ENCODE results near the gene ARL15. TPM values are rescaled to one million over a fixed set of nuclear protein-coding genes. Genes with fewer than 3 reads are reported as not detected.
"Not testable (repeated sequence)": the region's sequence is repeated elsewhere in the genome, so short reads cannot be mapped to it uniquely, and the experiment has no call there.

The ARL15 gene
- total RNA-seq, 4 donors from 2014 or later, result 8.5 to 19.1 (median 12.0) TPM

GRCh38 chr5:53983568-53984460, 326.6 kb downstream of the ARL15 start:
- Histone ChIP-seq H3K4me3 (no peak overlapping the region), H3K27ac (no peak overlapping the region), H3K9me3 (peaks cover 0 to 7% (median 0%) of the 10 kb centered on the region in 3 donors), H3K36me3 (no peaks in the 10 kb centered on the region), H3K4me1 (peaks cover 0 to 6% (median 0%) of the 10 kb centered on the region in 3 donors), H3K27me3 (peaks cover 0 to 34% (median 0%) of the 10 kb centered on the region in 4 donors)
- TF ChIP-seq CTCF (IDR thresholded peaks at IDR 0.05), result no peak
- no peak for TF ChIP-seq POLR2A (IDR thresholded peaks at IDR 0.05)
- WGBS, 2 donors, result 51 to 69% methylated on average over 10 of the region's 10 CpGs
- DNase-seq, result no peak
- intact Hi-C loops (cut with DNase I), result no loop called here

- H3K27ac ChIP-seq; H3K36me3 ChIP-seq; H3K4me3 ChIP-seq; DNase-seq; H3K4me1 ChIP-seq; H3K9me3 ChIP-seq; intact Hi-C loops (cut with DNase I): not testable (repeated sequence)
- 91 to 94% methylated on average over 2 of the region's 2 CpGs for WGBS, 2 donors
- H3K27me3 ChIP-seq, result peaks cover 0 to 34% (median 0%) of the 10 kb centered on the region in 4 donors
Measured at GRCh38 chr5:53982319-53982718, 328.1 kb downstream of the ARL15 start.

- intact Hi-C loops (cut with DNase I), result no loop called here
- Histone ChIP-seq H3K27ac (no peak overlapping the region), H3K36me3 (peaks cover 0 to 4% (median 0%) of the 10 kb centered on the region in 3 donors), H3K4me1 (peaks cover 0 to 6% (median 0%) of the 10 kb centered on the region in 3 donors), H3K27me3 (peaks cover 0 to 30% (median 0%) of the 10 kb centered on the region in 4 donors), H3K9me3 (peaks cover 0 to 7% (median 0%) of the 10 kb centered on the region in 3 donors), H3K4me3 (no peak overlapping the region)
- TF ChIP-seq POLR2A (IDR thresholded peaks at IDR 0.05) (no peak), CTCF (IDR thresholded peaks at IDR 0.05) (no peak)
- DNase-seq, result no peak
Measured at GRCh38 chr5:53980061-53980460, 330.3 kb downstream of the ARL15 start.

- H3K27ac ChIP-seq, result no peak overlapping the region
- WGBS, 2 donors, result 75 to 100% methylated on average over 1 of the region's 1 CpG
- H3K4me3 ChIP-seq, result no peak overlapping the region
- no peaks in the 10 kb centered on the region for H3K4me1 ChIP-seq
- no peak for TF ChIP-seq POLR2A (IDR thresholded peaks at IDR 0.05)
- TF ChIP-seq CTCF (IDR thresholded peaks at IDR 0.05), result no peak
- no peaks in the 10 kb centered on the region for H3K9me3 ChIP-seq
- peaks cover 0 to 4% (median 0%) of the 10 kb centered on the region in 3 donors for H3K36me3 ChIP-seq
- intact Hi-C loops (cut with DNase I), result no loop called here
- DNase-seq, result no peak
- H3K27me3 ChIP-seq, result no peaks in the 10 kb centered on the region
Measured at GRCh38 chr5:53974021-53974420, 336.4 kb downstream of the ARL15 start.

- intact Hi-C loops (cut with DNase I), result no loop called here
Measured at GRCh38 chr5:53972314-53972713, 338.1 kb downstream of the ARL15 start.

More at GRCh38 chr5:53972314-53972713, 338.1 kb downstream of the ARL15 start:
- H3K27ac ChIP-seq, result no peak overlapping the region
- no peaks in the 10 kb centered on the region for H3K4me1 ChIP-seq
- TF ChIP-seq CTCF (IDR thresholded peaks at IDR 0.05), result no peak
- no peak for TF ChIP-seq POLR2A (IDR thresholded peaks at IDR 0.05)
- no peak for DNase-seq
- WGBS, 2 donors, result 95 to 97% methylated on average over 4 of the region's 4 CpGs
- peaks cover 0 to 4% (median 0%) of the 10 kb centered on the region in 3 donors for H3K36me3 ChIP-seq
- H3K27me3 ChIP-seq, result no peaks in the 10 kb centered on the region
- no peak overlapping the region for H3K4me3 ChIP-seq
- H3K9me3 ChIP-seq, result no peaks in the 10 kb centered on the region

Data from esophagus squamous epithelium (tissue), 5 donors.